ENCODE results near the gene EFHC1.

DNA sequence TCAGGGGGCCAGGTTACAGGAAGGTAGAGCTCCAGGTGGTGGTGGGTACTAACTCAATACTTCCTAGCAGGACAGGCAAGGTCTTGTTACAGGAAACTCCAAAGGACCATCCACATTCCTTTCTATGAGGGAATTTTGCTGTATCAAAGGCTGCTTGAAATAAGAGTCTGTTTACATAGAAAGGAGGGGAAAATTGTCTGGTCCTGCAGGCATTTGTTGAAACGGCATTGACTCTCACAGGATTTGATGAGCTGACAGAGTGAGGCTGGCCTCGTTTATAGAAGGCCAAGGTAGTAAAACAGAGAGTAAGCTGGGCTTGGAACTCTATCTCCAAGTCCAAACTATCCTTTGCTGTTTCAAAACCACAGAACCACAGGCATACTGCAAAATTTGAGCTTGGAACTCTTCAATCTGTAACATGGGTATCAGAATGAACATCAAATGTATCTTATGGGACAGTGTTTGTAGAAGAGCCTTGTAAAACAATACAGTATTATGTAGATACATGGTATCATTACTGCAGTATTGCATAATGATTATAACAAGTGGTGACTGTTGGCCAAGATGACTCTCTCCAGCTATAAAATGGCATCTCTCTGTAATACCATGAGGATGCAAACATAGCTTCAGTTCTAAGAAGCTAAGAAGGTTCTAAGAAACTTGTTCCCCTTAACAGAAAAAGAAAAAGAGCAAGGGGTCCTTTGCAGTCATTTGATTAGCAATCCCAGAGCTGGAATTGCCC is 95.2 kb downstream of the EFHC1 start:
- TF ChIP-seq POLR2A (IDR thresholded peaks at IDR 0.05) (no peak), CTCF (IDR thresholded peaks at IDR 0.05 in 8 of 11, conservative IDR thresholded peaks at IDR 0.05 in 3 of 11) (no peak)
